H9 (cell line): ENCODE results near the gene NHS. TPM values are rescaled to one million over a fixed set of nuclear protein-coding genes. Genes with fewer than 3 reads are reported as not detected.

ENCODE experiments used
- DNase-seq: peaks from one replicate; pipeline ENCODE4 v3.0.0-alpha.2; 2017
- H2AFZ ChIP-seq: one replicate; pipeline ENCODE4 v1.6.1; 2013; ENCODE audit warnings: mild to moderate bottlenecking, low read length, control low read depth, moderate library complexity
- H2AK5ac ChIP-seq: 2 replicates; pipeline ENCODE4 v1.6.1; 2013; ENCODE audit warnings: low read length, control low read depth, mixed read lengths; ENCODE audit not compliant: insufficient read length
- H2BK120ac ChIP-seq: one replicate; pipeline ENCODE4 v1.6.1; 2013; ENCODE audit warnings: low read depth, mild to moderate bottlenecking, low read length, control low read depth, inconsistent platforms; ENCODE audit not compliant: poor library complexity, severe bottlenecking
- H2BK12ac ChIP-seq: 2 replicates; pipeline ENCODE4 v1.6.1; 2013; ENCODE audit warnings: low read length, control low read depth, mixed read lengths, low read depth; ENCODE audit not compliant: insufficient read length
- H2BK15ac ChIP-seq: 2 replicates; pipeline ENCODE4 v1.6.1; 2013; ENCODE audit warnings: low read depth, low read length, control low read depth
- H2BK20ac ChIP-seq: one replicate; pipeline ENCODE4 v1.6.1; 2013; ENCODE audit warnings: low read depth, mild to moderate bottlenecking, low read length, control low read depth, inconsistent platforms; ENCODE audit not compliant: poor library complexity, severe bottlenecking
- H2BK5ac ChIP-seq: 2 replicates; pipeline ENCODE4 v1.6.1; 2013; ENCODE audit warnings: low read length, control low read depth, mixed read lengths; ENCODE audit not compliant: insufficient read length
- H3K14ac ChIP-seq: 2 replicates; pipeline ENCODE4 v1.6.1; 2013; ENCODE audit warnings: low read length, control low read depth; ENCODE audit not compliant: insufficient read depth
- H3K18ac ChIP-seq: 2 replicates; pipeline ENCODE4 v1.6.1; 2013; ENCODE audit warnings: low read depth, mild to moderate bottlenecking, mixed read lengths, low read length, control low read depth; ENCODE audit not compliant: insufficient read length
- H3K23ac ChIP-seq: 2 replicates; pipeline ENCODE4 v1.6.1; 2013; ENCODE audit warnings: low read length, control low read depth, mixed read lengths, low read depth; ENCODE audit not compliant: insufficient read length
- H3K23me2 ChIP-seq: 2 replicates; pipeline ENCODE4 v1.6.1; 2013; ENCODE audit warnings: low read depth, mild to moderate bottlenecking, mixed read lengths, low read length, control low read depth; ENCODE audit not compliant: insufficient read length, poor library complexity, severe bottlenecking
- H3K27ac ChIP-seq: 2 replicates; pipeline ENCODE4 v1.5.1; 2013; ENCODE audit warnings: low read length, control low read depth, mixed read lengths, low read depth; ENCODE audit not compliant: insufficient read length
- H3K27me3 ChIP-seq: 2 replicates; pipeline ENCODE4 v1.6.1; 2013; ENCODE audit warnings: low read length, control low read depth, inconsistent platforms; ENCODE audit not compliant: insufficient read depth
- H3K4ac ChIP-seq: 2 replicates; pipeline ENCODE4 v1.6.1; 2013; ENCODE audit warnings: low read depth, mild to moderate bottlenecking, control low read depth, inconsistent platforms, low read length, moderate library complexity
- H3K4me1 ChIP-seq: 2 replicates; pipeline ENCODE4 v1.6.1; 2013; ENCODE audit warnings: low read length, control low read depth, inconsistent platforms; ENCODE audit not compliant: insufficient read depth
- H3K4me2 ChIP-seq: 2 replicates; pipeline ENCODE4 v1.6.1; 2013; ENCODE audit warnings: low read length, control low read depth, mixed read lengths; ENCODE audit not compliant: insufficient read length, insufficient read depth
- H3K56ac ChIP-seq: 2 replicates; pipeline ENCODE4 v1.6.1; 2013; ENCODE audit warnings: low read depth, mild to moderate bottlenecking, mixed read lengths, low read length, control low read depth; ENCODE audit not compliant: insufficient read length
- H3K79me1 ChIP-seq: 2 replicates; pipeline ENCODE4 v1.6.1; 2013; ENCODE audit warnings: low read depth, mild to moderate bottlenecking, moderate library complexity, low read length, control low read depth, inconsistent platforms; ENCODE audit not compliant: insufficient read depth, poor library complexity, severe bottlenecking
- H3K79me2 ChIP-seq: 2 replicates; pipeline ENCODE4 v1.6.1; 2013; ENCODE audit warnings: low read length, control low read depth, inconsistent platforms; ENCODE audit not compliant: insufficient read depth
- H3K9ac ChIP-seq: 2 replicates; pipeline ENCODE4 v1.6.1; 2013; ENCODE audit warnings: low read length, control low read depth, mixed read lengths; ENCODE audit not compliant: insufficient read length; ENCODE audit errors: extremely low read depth
- H3K9me3 ChIP-seq: one replicate; pipeline ENCODE4 v1.6.1; 2013; ENCODE audit warnings: low read depth, low read length, inconsistent platforms; ENCODE audit not compliant: control insufficient read depth
- H3T11ph ChIP-seq: one replicate; pipeline ENCODE4 v1.6.1; 2013; ENCODE audit warnings: mild to moderate bottlenecking, low read length, control low read depth, inconsistent platforms
- H4K20me1 ChIP-seq: one replicate; pipeline ENCODE4 v1.6.1; 2013; ENCODE audit not compliant: control insufficient read depth, insufficient read length, insufficient read depth
- H4K5ac ChIP-seq: 2 replicates; pipeline ENCODE4 v1.6.1; 2013; ENCODE audit warnings: low read depth, mild to moderate bottlenecking, mixed read lengths, low read length, control low read depth; ENCODE audit not compliant: insufficient read length
- H4K8ac ChIP-seq: replicated peaks from 2 replicates; pipeline ENCODE4 v1.6.1; 2013; ENCODE audit warnings: low read length, control low read depth, mixed read lengths, low read depth; ENCODE audit not compliant: insufficient read length
- H4K91ac ChIP-seq: 2 replicates; pipeline ENCODE4 v1.6.1; 2013; ENCODE audit warnings: low read depth, mild to moderate bottlenecking, moderate library complexity, mixed read lengths, low read length, control low read depth; ENCODE audit not compliant: insufficient read length
- H3K27ac Mint-ChIP-seq, 3 experiments: 2 replicates in 2 of 3; 3 replicates in 1 of 3; pipeline ENCODE4 v1.8.0; 2020 to 2021; ENCODE audit warnings: mixed read lengths in 3 of 3, mild to moderate bottlenecking in 1 of 3, moderate library complexity in 1 of 3
- H3K27me3 Mint-ChIP-seq: 2 replicates; pipeline ENCODE4 v1.8.0; 2021; ENCODE audit warnings: low read depth, mild to moderate bottlenecking, moderate library complexity, mixed read lengths
- H3K36me3 Mint-ChIP-seq, 3 experiments: 2 replicates in 2 of 3; 3 replicates in 1 of 3; pipeline ENCODE4 v1.8.0; 2020 to 2021; ENCODE audit warnings: low read depth in 3 of 3, mixed read lengths in 3 of 3; ENCODE audit not compliant: insufficient read depth in 1 of 3
- H3K4me1 Mint-ChIP-seq, 2 experiments: 2 replicates each; pipeline ENCODE4 v1.8.0; 2020; ENCODE audit warnings: mixed read lengths in 2 of 2
- H3K4me3 Mint-ChIP-seq, 2 experiments: 2 replicates in 1 of 2; 3 replicates in 1 of 2; pipeline ENCODE4 v1.8.0; 2020 to 2021; ENCODE audit warnings: mild to moderate bottlenecking in 2 of 2, mixed read lengths in 2 of 2, moderate library complexity in 1 of 2
- H3K9me3 Mint-ChIP-seq, 2 experiments: 2 replicates in 1 of 2; 3 replicates in 1 of 2; pipeline ENCODE4 v1.8.0; 2020; ENCODE audit warnings: mild to moderate bottlenecking in 2 of 2, mixed read lengths in 2 of 2, moderate library complexity in 1 of 2
- WGBS: extraction: QIAGEN DNeasy Blood & Tissue Kit; methylation state at CpG from one replicate; pipeline ENCODE4 v1.1.7; 2013; ENCODE audit warnings: missing lambda C conversion rate, low lambda C conversion rate, mixed read lengths; ENCODE audit not compliant: insufficient read length; ENCODE audit errors: extremely low coverage; 5-methylcytosine and 5-hydroxymethylcytosine counted together
- total RNA-seq: library from RNA; stranded (reverse); gene quantifications from 2 replicates; pipeline ENCODE4 v1.2.1, GENCODE V29; 2021
- TF ChIP-seq, protein P1 (sequence below): fragments of 200-600 bp; sonication (generic); conservative IDR thresholded peaks from 3 replicates; pipeline ENCODE4 v1.8.0; 2021; ENCODE audit warnings: antibody characterized with exemption, mild to moderate bottlenecking

The NHS gene
- total RNA-seq, 1 experiment from 2014 or later = 8.7 TPM

DNA sequence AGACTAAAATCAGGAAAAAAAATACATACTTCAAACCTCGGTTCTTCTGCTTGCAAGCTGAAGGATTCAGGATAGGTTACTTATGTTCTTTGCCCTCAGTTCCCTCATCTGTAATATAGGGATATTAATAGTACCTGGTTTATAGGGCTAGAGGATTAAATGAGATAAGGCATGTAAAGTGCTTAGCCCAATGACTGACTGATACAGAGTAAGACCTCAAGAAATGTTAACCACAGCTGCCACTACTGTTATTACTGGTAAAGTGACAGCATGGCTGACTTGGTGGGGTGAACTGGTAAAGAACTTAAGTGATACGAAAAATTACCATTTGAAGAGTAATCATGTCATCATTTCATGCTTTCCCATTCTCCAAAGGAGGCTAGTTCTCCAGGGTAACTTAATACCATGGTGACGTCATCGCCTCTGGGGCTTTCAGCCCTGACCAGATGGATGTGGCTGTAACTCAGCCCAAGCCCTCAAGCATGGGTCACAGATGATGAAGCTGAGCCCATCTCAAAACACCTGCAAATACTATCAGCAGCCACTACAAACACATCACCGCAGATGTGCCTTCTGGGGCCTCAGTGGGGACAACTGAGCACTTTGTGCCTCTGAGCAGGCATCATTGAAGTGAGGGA is 317.8 kb downstream of the NHS start:
- Mint-ChIP-seq H3K36me3 (no peaks in the 10 kb centered on the region), H3K4me3 (no peak overlapping the region), H3K4me1 (peaks cover 16 to 18% of the 10 kb centered on the region in 2 experiments), H3K27ac (no peak overlapping the region), H3K9me3 (no peaks in the 10 kb centered on the region), H3K27me3 (no peaks in the 10 kb centered on the region)
- no peak overlapping the region for H3K9ac ChIP-seq
- TF ChIP-seq, protein P1, sequence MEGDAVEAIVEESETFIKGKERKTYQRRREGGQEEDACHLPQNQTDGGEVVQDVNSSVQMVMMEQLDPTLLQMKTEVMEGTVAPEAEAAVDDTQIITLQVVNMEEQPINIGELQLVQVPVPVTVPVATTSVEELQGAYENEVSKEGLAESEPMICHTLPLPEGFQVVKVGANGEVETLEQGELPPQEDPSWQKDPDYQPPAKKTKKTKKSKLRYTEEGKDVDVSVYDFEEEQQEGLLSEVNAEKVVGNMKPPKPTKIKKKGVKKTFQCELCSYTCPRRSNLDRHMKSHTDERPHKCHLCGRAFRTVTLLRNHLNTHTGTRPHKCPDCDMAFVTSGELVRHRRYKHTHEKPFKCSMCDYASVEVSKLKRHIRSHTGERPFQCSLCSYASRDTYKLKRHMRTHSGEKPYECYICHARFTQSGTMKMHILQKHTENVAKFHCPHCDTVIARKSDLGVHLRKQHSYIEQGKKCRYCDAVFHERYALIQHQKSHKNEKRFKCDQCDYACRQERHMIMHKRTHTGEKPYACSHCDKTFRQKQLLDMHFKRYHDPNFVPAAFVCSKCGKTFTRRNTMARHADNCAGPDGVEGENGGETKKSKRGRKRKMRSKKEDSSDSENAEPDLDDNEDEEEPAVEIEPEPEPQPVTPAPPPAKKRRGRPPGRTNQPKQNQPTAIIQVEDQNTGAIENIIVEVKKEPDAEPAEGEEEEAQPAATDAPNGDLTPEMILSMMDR = no peak
- no peak overlapping the region for H4K8ac ChIP-seq
- no peak overlapping the region for H2BK20ac ChIP-seq
- no peak overlapping the region for H3T11ph ChIP-seq
- no peak overlapping the region for H3K56ac ChIP-seq
- H2BK15ac ChIP-seq = no peak overlapping the region
- no peak overlapping the region for H3K18ac ChIP-seq
- H2AFZ ChIP-seq = no peak overlapping the region
- DNase-seq = peak; percentile 48
- no peak overlapping the region for H3K14ac ChIP-seq
- no peak overlapping the region for H4K5ac ChIP-seq
- no peaks in the 10 kb centered on the region for H3K79me2 ChIP-seq
- H3K27me3 ChIP-seq = no peaks in the 10 kb centered on the region
- H3K23ac ChIP-seq = no peak overlapping the region
- no peak overlapping the region for H2AK5ac ChIP-seq
- no peak overlapping the region for H3K4ac ChIP-seq
- no peak overlapping the region for H2BK12ac ChIP-seq
- no CpG with 5 or more reads among the region's 5 CpGs for WGBS
- no peaks in the 10 kb centered on the region for H3K79me1 ChIP-seq
- H3K4me1 ChIP-seq = no peaks in the 10 kb centered on the region; the same call in 1 of the 2 replicates
- H3K9me3 ChIP-seq = no peaks in the 10 kb centered on the region
- no peak overlapping the region for H2BK5ac ChIP-seq
- H4K91ac ChIP-seq = no peak overlapping the region
- no peak overlapping the region for H3K4me2 ChIP-seq
- no peaks in the 10 kb centered on the region for H3K23me2 ChIP-seq
- H4K20me1 ChIP-seq = no peaks in the 10 kb centered on the region
- H2BK120ac ChIP-seq = no peak overlapping the region
- H3K27ac ChIP-seq = no peak overlapping the region
